IMR-90 (cell line): ENCODE results near the gene C16orf90. TPM values are rescaled to one million over a fixed set of nuclear protein-coding genes. Genes with fewer than 3 reads are reported as not detected.

Source experiments
- ATAC-seq: fragments of 200-7000 bp; cut with Tn5 transposase; 2 replicates; pipeline ENCODE4 v1.9.1; 2020; ENCODE audit warnings: low read depth, mild to moderate bottlenecking, moderate library complexity
- BruUV-seq: library from RNA; stranded (reverse); fragments of 400-500 nt; replicated peaks from 2 replicates; lab custom pipeline; 2021; lab: Mats Ljungman, UMichigan
- CTCF ChIA-PET: fragments of 300-600 bp; formaldehyde crosslinking; extraction: SDS; loops from one replicate; lab custom pipeline; 2021; ENCODE audit warnings: antibody characterized with exemption; lab: Yijun Ruan, JAX
- POLR2A ChIA-PET: fragments of 300-600 bp; sonication (Branson Sonifier 250); formaldehyde crosslinking; loops from one replicate; lab custom pipeline; 2022; ENCODE audit warnings: antibody characterized with exemption; ENCODE audit not compliant: unreplicated experiment; lab: Charles Lee
- DNase-seq: peaks from one replicate; pipeline ENCODE4 v3.0.0; 2013
- H2AFZ ChIP-seq: replicated peaks from 2 replicates; pipeline ENCODE3; 2013; ENCODE audit warnings: low read length, mild to moderate bottlenecking; ENCODE audit not compliant: poor library complexity
- H2AK5ac ChIP-seq: 2 replicates; pipeline ENCODE4 v1.6.1; 2013; ENCODE audit warnings: low read depth, low read length, inconsistent platforms
- H2AK9ac ChIP-seq: replicated peaks from 2 replicates; pipeline ENCODE3; 2013; ENCODE audit warnings: mild to moderate bottlenecking, low read depth, low read length, moderate library complexity; ENCODE audit not compliant: poor library complexity
- H2BK120ac ChIP-seq: 2 replicates; pipeline ENCODE4 v1.6.1; 2013; ENCODE audit warnings: low read depth, low read length, inconsistent platforms
- H2BK15ac ChIP-seq: 3 replicates; pipeline ENCODE4 v1.6.1; 2013; ENCODE audit warnings: low read depth, low read length, inconsistent platforms
- H2BK20ac ChIP-seq: 2 replicates; pipeline ENCODE4 v1.6.1; 2013; ENCODE audit warnings: low read depth, mild to moderate bottlenecking, inconsistent platforms, low read length, moderate library complexity
- H2BK5ac ChIP-seq: 2 replicates; pipeline ENCODE4 v1.6.1; 2013; ENCODE audit warnings: mild to moderate bottlenecking, low read depth, low read length, inconsistent platforms; ENCODE audit not compliant: poor library complexity, severe bottlenecking
- H3K14ac ChIP-seq: replicated peaks from 2 replicates; pipeline ENCODE4 v1.6.1; 2013; ENCODE audit warnings: low read depth, low read length, inconsistent platforms
- H3K18ac ChIP-seq: 2 replicates; pipeline ENCODE4 v1.6.1; 2013; ENCODE audit warnings: low read depth, low read length, control low read depth
- H3K23ac ChIP-seq: 2 replicates; pipeline ENCODE4 v1.6.1; 2013; ENCODE audit warnings: low read depth, low read length, inconsistent platforms
- H3K27ac ChIP-seq: 2 replicates; pipeline ENCODE4 v1.5.1; 2013; ENCODE audit warnings: mild to moderate bottlenecking, control low read depth, low read length; ENCODE audit not compliant: insufficient read depth
- H3K27me3 ChIP-seq: 2 replicates; pipeline ENCODE4 v1.6.1; 2013; ENCODE audit warnings: low read length; ENCODE audit not compliant: control insufficient read depth, insufficient read depth
- H3K36me3 ChIP-seq: 2 replicates; pipeline ENCODE4 v1.6.1; 2013; ENCODE audit warnings: low read length, mixed read lengths; ENCODE audit not compliant: control insufficient read depth, insufficient read depth
- H3K4ac ChIP-seq: 2 replicates; pipeline ENCODE4 v1.6.1; 2013; ENCODE audit warnings: low read depth, low read length, inconsistent platforms
- H3K4me1 ChIP-seq: 2 replicates; pipeline ENCODE4 v1.6.1; 2013; ENCODE audit warnings: low read length, mixed read lengths; ENCODE audit not compliant: control insufficient read depth, insufficient read depth
- H3K4me2 ChIP-seq: 2 replicates; pipeline ENCODE4 v1.6.1; 2013; ENCODE audit warnings: low read depth, mild to moderate bottlenecking, control low read depth, low read length, moderate library complexity
- H3K4me3 ChIP-seq: 2 replicates; pipeline ENCODE4 v1.5.1; 2013; ENCODE audit warnings: low read depth, mild to moderate bottlenecking, control low read depth, low read length, moderate library complexity; ENCODE audit not compliant: insufficient read depth
- H3K56ac ChIP-seq: 2 replicates; pipeline ENCODE4 v1.6.1; 2013; ENCODE audit warnings: low read length, inconsistent platforms; ENCODE audit not compliant: insufficient read depth; ENCODE audit errors: extremely low read depth
- H3K79me1 ChIP-seq, 2 experiments: 2 replicates each; pipeline ENCODE4 v1.6.1; 2013; ENCODE audit warnings: low read length in 2 of 2, inconsistent platforms in 1 of 2, low read depth in 1 of 2
- H3K9ac ChIP-seq: 2 replicates; pipeline ENCODE4 v1.6.1; 2013; ENCODE audit warnings: low read depth, low read length, control low read depth
- H3K9me1 ChIP-seq: 2 replicates; pipeline ENCODE4 v1.6.1; 2013; ENCODE audit warnings: low read length, inconsistent platforms; ENCODE audit not compliant: insufficient read depth
- H3K9me3 ChIP-seq: 2 replicates; pipeline ENCODE4 v1.6.1; 2013; ENCODE audit warnings: low read length; ENCODE audit not compliant: control insufficient read depth, insufficient read depth
- H4K20me1 ChIP-seq: 2 replicates; pipeline ENCODE4 v1.6.1; 2013; ENCODE audit warnings: low read length, inconsistent platforms; ENCODE audit not compliant: insufficient read depth
- H4K5ac ChIP-seq: 2 replicates; pipeline ENCODE4 v1.6.1; 2013; ENCODE audit warnings: mild to moderate bottlenecking, low read depth, low read length, control low read depth
- H4K8ac ChIP-seq, 2 experiments: 2 replicates each; pipeline ENCODE4 v1.6.1; 2013; ENCODE audit warnings: low read depth in 2 of 2, low read length in 2 of 2, control low read depth in 1 of 2, inconsistent platforms in 1 of 2
- H4K91ac ChIP-seq: 2 replicates; pipeline ENCODE4 v1.6.1; 2013; ENCODE audit warnings: low read depth, low read length, inconsistent platforms; ENCODE audit not compliant: insufficient read depth
- CEBPB ChIP-seq: IDR thresholded peaks from 2 replicates; pipeline ENCODE4 v1.6.1; 2012; ENCODE audit warnings: low read depth, low read length, improper control_type of control experiment
- CHD1 ChIP-seq: IDR thresholded peaks from 2 replicates; pipeline ENCODE4 v1.6.1; 2012; ENCODE audit warnings: low read depth, low read length, improper control_type of control experiment
- ELK1 ChIP-seq: fragments of 150-350 bp; IDR thresholded peaks from 2 replicates; pipeline ENCODE4 v1.6.1; 2016; ENCODE audit warnings: low read depth, mild to moderate bottlenecking, low read length, moderate library complexity, borderline replicate concordance
- FOS ChIP-seq: fragments of 150-350 bp; IDR thresholded peaks from 2 replicates; pipeline ENCODE4 v1.6.1; 2016; ENCODE audit warnings: low read depth, low read length
- MAZ ChIP-seq: IDR thresholded peaks from 2 replicates; pipeline ENCODE4 v1.6.1; 2012; ENCODE audit warnings: low read depth, mild to moderate bottlenecking, low read length, improper control_type of control experiment, moderate library complexity, borderline replicate concordance
- NFE2L2 ChIP-seq: fragments of 150-350 bp; IDR thresholded peaks from 2 replicates; pipeline ENCODE4 v1.6.1; 2016; ENCODE audit warnings: low read depth, mild to moderate bottlenecking, low read length
- POLR2A ChIP-seq: IDR thresholded peaks from 2 replicates; pipeline ENCODE4 v1.6.1; 2012; ENCODE audit warnings: mild to moderate bottlenecking, low read depth, low read length
- RAD21 ChIP-seq: IDR thresholded peaks from 2 replicates; pipeline ENCODE4 v1.6.1; 2012; ENCODE audit warnings: low read length, improper control_type of control experiment
- RCOR1 ChIP-seq: IDR thresholded peaks from 2 replicates; pipeline ENCODE4 v1.6.1; 2012; ENCODE audit warnings: mild to moderate bottlenecking, low read length, improper control_type of control experiment; ENCODE audit not compliant: insufficient replicate concordance
- RFX5 ChIP-seq: IDR thresholded peaks from 2 replicates; pipeline ENCODE4 v1.8.0; 2012; ENCODE audit warnings: low read depth, mild to moderate bottlenecking, low read length, moderate library complexity
- SMC3 ChIP-seq: fragments of 150-350 bp; IDR thresholded peaks from 2 replicates; pipeline ENCODE4 v1.6.1; 2016; ENCODE audit warnings: low read depth, mild to moderate bottlenecking, antibody characterized with exemption, low read length, moderate library complexity
- WGBS, 2 experiments: methylation state at CpG; one replicate each; pipeline versions ENCODE4 v1.1.5 to v1.1.7; 2013; ENCODE audit warnings: missing lambda C conversion rate in 2 of 2; ENCODE audit not compliant: insufficient read length in 1 of 2; ENCODE audit errors: extremely low coverage in 2 of 2; 5-methylcytosine and 5-hydroxymethylcytosine counted together
- dilution Hi-C: fragments of 300-500 bp; cut with HindIII; formaldehyde crosslinking; loops from one replicate; pipeline ENCODE4 v1.14.3; 2018; ENCODE audit warnings: low sequenced_read_pairs; ENCODE audit not compliant: unreplicated experiment
- in situ Hi-C: fragments of 300-500 bp; cut with MboI; formaldehyde crosslinking; loops from 3 replicates; pipeline ENCODE4 v1.14.3; 2019; ENCODE audit warnings: low sequenced_read_pairs, inconsistent platforms, mixed read lengths
- intact Hi-C: fragments of 100-400 bp; cut with micrococcal nuclease; formaldehyde crosslinking; loops from 2 replicates; pipeline ENCODE4 v1.10.0; 2022
- polyA plus RNA-seq, 3 experiments: library from polyadenylated mRNA; depleted of rRNA; stranded (reverse); fragments of >200 nt; gene quantifications; 2 replicates each; pipeline ENCODE4 v1.2.3, GENCODE V29; 2012; ENCODE audit warnings: low replicate concordance in 1 of 3
- total RNA-seq: library from RNA; depleted of rRNA; stranded (reverse); fragments of >200 nt; gene quantifications from 2 replicates; pipeline ENCODE4 v1.2.3, GENCODE V29; 2012
- TF ChIP-seq, protein P1 (sequence below): conservative IDR thresholded peaks from 2 replicates; pipeline ENCODE4 v1.5.1; 2012; ENCODE audit warnings: mild to moderate bottlenecking, low read depth, low read length, improper control_type of control experiment
- TF ChIP-seq, protein P2 (sequence below): fragments of 150-350 bp; IDR thresholded peaks from 2 replicates; pipeline ENCODE4 v1.6.1; 2017; ENCODE audit warnings: mild to moderate bottlenecking, antibody characterized with exemption, low read length, low read depth

C16orf90 gene
- total and polyA plus RNA-seq, 2 of the 4 experiments (the other 2 are of a cell fraction) = not detected

GRCh38 chr16:3484318-3485096 lies 10.8 kb downstream of the C16orf90 start:
- Histone ChIP-seq H2BK20ac (no peak overlapping the region), H2BK15ac (no peak overlapping the region), H2BK120ac (no peak overlapping the region), H3K9ac (no peak overlapping the region), H3K79me1 (peaks cover 8 to 43% of the 10 kb centered on the region in 2 experiments), H3K4me3 (no peak overlapping the region), H3K9me3 (no peaks in the 10 kb centered on the region), H2BK5ac (no peak overlapping the region), H3K4me2 (no peak overlapping the region), H4K5ac (no peak overlapping the region), H3K18ac (no peak overlapping the region), H2AK5ac (no peak overlapping the region), H2AFZ (peak overlapping the region; percentile 19), H3K14ac (no peak overlapping the region), H3K27me3 (no peaks in the 10 kb centered on the region), H3K4ac (no peak overlapping the region), H3K27ac (no peak overlapping the region), H3K36me3 (peaks cover 70% of the 10 kb centered on the region), H4K20me1 (peaks cover 11% of the 10 kb centered on the region), H3K4me1 (no peaks in the 10 kb centered on the region), H3K23ac (no peak overlapping the region), H4K91ac (no peak overlapping the region), H3K9me1 (peaks cover 5% of the 10 kb centered on the region), H2AK9ac (peak overlapping the region; percentile 40), H3K56ac (no peak overlapping the region), H4K8ac (no peak overlapping the region)
- DNase-seq (no peak), ATAC-seq (no peak)
- dilution Hi-C loops = no loop called here
- BruUV-seq = no TSS peak
- 91% methylated on average over 21 of the region's 30 CpGs; no CpG with 5 or more reads in 1 of the 2 experiments for WGBS, 2 experiments
- in situ Hi-C loops = no loop called here
- TF ChIP-seq RAD21 (no peak), NFE2L2 (no peak), SMC3 (no peak), POLR2A (no peak), RFX5 (no peak), CEBPB (no peak), ELK1 (no peak), FOS (no peak), CHD1 (no peak), MAZ (no peak), RCOR1 (no peak)
- TF ChIP-seq, protein P1, sequence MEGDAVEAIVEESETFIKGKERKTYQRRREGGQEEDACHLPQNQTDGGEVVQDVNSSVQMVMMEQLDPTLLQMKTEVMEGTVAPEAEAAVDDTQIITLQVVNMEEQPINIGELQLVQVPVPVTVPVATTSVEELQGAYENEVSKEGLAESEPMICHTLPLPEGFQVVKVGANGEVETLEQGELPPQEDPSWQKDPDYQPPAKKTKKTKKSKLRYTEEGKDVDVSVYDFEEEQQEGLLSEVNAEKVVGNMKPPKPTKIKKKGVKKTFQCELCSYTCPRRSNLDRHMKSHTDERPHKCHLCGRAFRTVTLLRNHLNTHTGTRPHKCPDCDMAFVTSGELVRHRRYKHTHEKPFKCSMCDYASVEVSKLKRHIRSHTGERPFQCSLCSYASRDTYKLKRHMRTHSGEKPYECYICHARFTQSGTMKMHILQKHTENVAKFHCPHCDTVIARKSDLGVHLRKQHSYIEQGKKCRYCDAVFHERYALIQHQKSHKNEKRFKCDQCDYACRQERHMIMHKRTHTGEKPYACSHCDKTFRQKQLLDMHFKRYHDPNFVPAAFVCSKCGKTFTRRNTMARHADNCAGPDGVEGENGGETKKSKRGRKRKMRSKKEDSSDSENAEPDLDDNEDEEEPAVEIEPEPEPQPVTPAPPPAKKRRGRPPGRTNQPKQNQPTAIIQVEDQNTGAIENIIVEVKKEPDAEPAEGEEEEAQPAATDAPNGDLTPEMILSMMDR = no peak
- TF ChIP-seq, protein P2, sequence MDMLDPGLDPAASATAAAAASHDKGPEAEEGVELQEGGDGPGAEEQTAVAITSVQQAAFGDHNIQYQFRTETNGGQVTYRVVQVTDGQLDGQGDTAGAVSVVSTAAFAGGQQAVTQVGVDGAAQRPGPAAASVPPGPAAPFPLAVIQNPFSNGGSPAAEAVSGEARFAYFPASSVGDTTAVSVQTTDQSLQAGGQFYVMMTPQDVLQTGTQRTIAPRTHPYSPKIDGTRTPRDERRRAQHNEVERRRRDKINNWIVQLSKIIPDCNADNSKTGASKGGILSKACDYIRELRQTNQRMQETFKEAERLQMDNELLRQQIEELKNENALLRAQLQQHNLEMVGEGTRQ = no peak
- ChIA-PET CTCF (no interaction called here), POLR2A (no interaction called here)
- intact Hi-C loops = no loop called here
